Brain pericyte (primary cell): ENCODE measurements around the gene ACOT7.

Experiments used
- DNase-seq: peaks from one replicate; pipeline ENCODE4 v3.0.0-alpha.2; 2012; ENCODE audit warnings: low read depth, low spot score

ACOT7 gene

GRCh38 chr1:6424619-6425593 is 31.3 kb upstream of the ACOT7 start, which contains the start of gene ESPN:
ESPN (plus strand) TSS chr1:6424776; CDS start chr1:6424956, 180 bp downstream.
- no peak for DNase-seq

- DNase-seq, result no peak
Measured at GRCh38 chr1:6424000-6424565, 30.5 kb upstream of the ACOT7 start.

- DNase-seq, result no peak
Measured at GRCh38 chr1:6423321-6423999, 29.9 kb upstream of the ACOT7 start.

GRCh38 chr1:6421266-6421665 is 27.7 kb upstream of the ACOT7 start:
- DNase-seq, result no peak

- DNase-seq, result no peak
Measured at GRCh38 chr1:6420454-6421042, 27.0 kb upstream of the ACOT7 start.

GRCh38 chr1:6419804-6420453 is 26.4 kb upstream of the ACOT7 start, which contains the start of gene HES2:
HES2 (minus strand) TSS chr1:6419919; CDS start chr1:6419820, 99 bp downstream.
- DNase-seq, result no peak

- no peak for DNase-seq
Measured at GRCh38 chr1:6419397-6419803, 25.8 kb upstream of the ACOT7 start.

- DNase-seq, result no peak
Measured at GRCh38 chr1:6418668-6419396, 25.3 kb upstream of the ACOT7 start.

- DNase-seq, result no peak
Measured at GRCh38 chr1:6417961-6418667, 24.5 kb upstream of the ACOT7 start.

GRCh38 chr1:6416906-6417305 is 23.3 kb upstream of the ACOT7 start:
- DNase-seq, result no peak

- DNase-seq, result no peak
Measured at GRCh38 chr1:6416295-6416656, 22.7 kb upstream of the ACOT7 start.

GRCh38 chr1:6414881-6415626 is 21.5 kb upstream of the ACOT7 start:
- DNase-seq, result no peak

- no peak for DNase-seq
Measured at GRCh38 chr1:6414443-6414844, 20.9 kb upstream of the ACOT7 start.

GRCh38 chr1:6412896-6413295 is 19.3 kb upstream of the ACOT7 start:
- no peak for DNase-seq

- no peak for DNase-seq
Measured at GRCh38 chr1:6410248-6410893, 16.8 kb upstream of the ACOT7 start.

GRCh38 chr1:6409733-6410132 is 16.2 kb upstream of the ACOT7 start:
- DNase-seq, result no peak

- no peak for DNase-seq
Measured at GRCh38 chr1:6409053-6409452, 15.5 kb upstream of the ACOT7 start.

- DNase-seq, result no peak
Measured at GRCh38 chr1:6408023-6408422, 14.5 kb upstream of the ACOT7 start.

- DNase-seq, result no peak
Measured at GRCh38 chr1:6401673-6402072, 8.1 kb upstream of the ACOT7 start.
